Lung microvascular endothelial cell (primary cell): ENCODE results near the gene KCNAB2. TPM values are rescaled to one million over a fixed set of nuclear protein-coding genes. Genes with fewer than 3 reads are reported as not detected.

Source experiments
- DNase-seq, 2 donors: peaks; one replicate each; pipeline versions ENCODE4 v3.0.0 to v3.0.0-alpha.2; 2010; ENCODE audit warnings: low read depth in 2 of 2
- total RNA-seq: library from RNA; depleted of rRNA; stranded (reverse); fragments of >200 nt; gene quantifications from 2 replicates; pipeline ENCODE4 v1.2.1, GENCODE V29; 2014

Gene KCNAB2
- total RNA-seq, 1 donor from 2014 or later, result 0.99 TPM

DNA sequence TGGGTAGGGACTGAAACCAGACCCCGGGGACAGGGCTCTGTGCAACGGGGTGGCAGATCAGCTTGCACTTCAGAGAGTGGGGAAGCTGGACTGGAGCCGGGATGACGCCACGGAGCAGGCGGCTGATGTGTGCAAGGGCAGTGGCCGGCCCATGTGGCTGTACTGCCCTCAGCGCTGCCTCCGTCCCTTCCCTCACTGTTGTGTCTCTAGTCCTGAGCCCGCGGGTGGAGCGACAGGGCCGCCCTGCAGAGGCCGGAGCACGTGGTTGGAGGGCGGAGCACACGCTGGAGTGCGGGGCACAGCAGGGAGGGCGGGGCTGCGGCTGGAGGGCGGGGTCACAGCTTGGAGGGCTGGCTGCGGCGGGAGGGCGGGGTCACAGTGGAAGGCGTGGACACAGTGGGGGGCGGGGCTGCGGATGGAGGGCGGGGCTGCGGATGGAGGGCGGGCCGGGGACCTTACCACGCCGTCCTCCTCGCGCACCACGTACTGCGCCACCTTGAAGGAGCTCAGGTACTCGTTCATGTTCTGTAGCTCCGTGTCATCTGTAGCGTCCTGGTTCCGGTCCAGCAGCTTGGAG is 82.0 kb downstream of the KCNAB2 start:
- DNase-seq, result peak; percentile 79 to 80

DNA sequence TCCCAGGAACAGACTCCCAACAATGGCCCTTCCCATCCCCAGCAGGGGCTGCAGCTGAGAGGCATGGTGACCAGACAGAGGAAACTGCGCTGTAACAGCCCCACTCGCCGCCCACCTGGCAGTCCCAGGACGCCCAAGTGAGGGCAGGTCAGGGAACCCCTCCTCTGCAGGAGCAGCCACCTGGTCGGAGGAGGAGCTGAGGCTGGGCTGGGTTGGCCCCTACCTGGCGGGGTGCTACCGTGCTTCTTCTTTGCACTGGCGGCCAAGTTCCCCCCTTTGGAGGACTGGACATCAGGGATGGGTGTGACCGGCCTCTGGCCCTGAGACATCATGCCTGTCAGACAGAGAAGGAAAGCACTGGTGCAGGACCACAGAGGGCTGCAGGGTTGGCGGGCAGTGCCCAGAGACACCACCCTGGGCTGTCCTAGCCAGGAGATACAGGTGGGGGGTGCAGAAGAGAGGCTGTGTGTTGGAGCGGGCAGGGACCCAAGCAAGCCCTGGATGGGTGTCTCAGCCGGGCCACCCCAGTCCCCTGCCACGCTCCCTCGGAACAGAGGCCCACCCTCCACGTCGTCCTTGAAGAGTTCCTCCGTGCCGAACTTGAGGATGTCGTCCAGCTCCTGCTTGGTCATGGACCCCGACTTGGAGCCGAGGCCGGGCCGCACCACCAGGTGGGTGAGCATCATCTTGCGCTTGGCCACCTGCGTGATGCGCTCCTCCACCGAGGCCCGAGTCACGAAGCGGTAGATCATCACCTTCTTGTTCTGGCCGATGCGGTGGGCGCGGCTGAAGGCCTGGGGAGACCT is 82.8 kb downstream of the KCNAB2 start:
- no peak for DNase-seq

DNA sequence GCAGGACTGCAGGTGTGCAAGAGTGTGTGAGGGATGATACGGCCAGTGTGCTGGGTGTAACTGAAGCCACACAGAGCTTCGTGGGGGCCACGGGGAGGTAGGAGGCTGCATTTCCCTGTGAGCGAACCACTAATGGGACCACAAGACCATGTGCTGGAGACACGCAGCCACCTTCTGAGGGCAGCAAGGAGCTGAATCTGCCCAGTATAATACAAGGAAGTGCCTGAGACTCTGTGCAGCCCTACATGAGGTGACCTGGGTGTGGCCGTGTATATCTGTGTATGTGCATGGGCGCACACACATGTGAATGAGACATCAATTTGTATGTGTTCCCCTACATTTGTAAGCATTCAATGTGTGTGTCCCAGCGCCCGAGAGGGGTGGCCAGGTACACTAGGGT is 83.6 kb downstream of the KCNAB2 start:
- no peak for DNase-seq

DNA sequence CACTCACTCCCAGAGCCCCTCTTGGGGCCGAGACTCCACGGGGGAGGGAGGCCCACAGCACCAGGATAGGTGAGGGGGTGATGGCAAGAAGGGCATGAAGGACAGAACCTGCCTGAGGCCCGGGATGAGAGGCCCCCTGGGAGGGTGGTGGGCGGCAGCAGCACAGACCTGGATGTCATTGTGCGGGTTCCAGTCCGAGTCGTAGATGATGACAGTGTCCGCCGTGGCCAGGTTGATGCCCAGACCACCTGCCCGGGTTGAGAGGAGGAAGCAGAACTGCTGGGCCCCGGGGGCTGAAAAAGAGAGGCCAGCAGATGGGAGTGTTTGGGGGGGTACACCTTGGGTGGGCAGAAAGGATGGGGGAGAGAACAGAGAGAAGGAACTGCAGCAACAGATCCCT is 84.3 kb downstream of the KCNAB2 start:
- no peak for DNase-seq

DNA sequence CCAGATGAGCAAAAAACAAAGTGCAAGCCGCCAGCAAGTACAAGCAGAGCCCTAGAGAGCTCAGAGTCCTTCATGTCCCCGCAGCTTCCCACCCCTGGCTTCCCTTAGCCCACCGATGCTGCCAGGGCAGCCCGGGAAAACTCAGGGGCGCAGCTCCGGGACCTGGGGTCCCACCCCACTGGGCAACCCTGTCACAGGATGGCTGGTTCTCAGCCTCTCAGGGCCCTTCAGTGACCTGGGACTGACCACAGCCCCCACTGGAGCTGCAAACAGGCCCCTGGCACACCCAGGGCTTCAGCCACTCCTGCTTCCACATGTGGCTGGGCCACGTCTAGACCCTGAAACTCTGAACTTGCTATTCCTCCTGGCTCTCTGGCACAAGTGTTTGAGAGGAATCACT is 84.9 kb downstream of the KCNAB2 start:
- no peak for DNase-seq

DNA sequence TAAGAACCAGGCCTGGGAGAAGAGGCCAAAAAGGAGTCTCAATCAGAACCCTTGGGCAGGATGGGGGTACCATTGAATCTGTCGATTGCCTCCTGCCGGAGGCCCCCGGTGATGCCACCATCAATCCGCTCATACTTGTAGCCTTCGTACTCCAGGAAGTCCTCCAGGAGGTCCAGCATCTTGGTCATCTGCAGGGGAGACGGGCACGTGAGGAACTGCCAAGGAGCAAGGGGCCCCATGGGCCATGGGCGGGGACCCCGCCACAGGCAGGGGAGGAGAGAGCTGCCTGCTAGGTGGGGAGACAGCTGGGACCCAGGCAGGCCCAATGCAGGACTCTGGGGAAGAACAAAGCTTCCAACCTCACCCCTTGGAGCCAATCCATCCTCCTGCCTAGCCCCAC is 85.9 kb downstream of the KCNAB2 start:
- DNase-seq, result no peak

DNA sequence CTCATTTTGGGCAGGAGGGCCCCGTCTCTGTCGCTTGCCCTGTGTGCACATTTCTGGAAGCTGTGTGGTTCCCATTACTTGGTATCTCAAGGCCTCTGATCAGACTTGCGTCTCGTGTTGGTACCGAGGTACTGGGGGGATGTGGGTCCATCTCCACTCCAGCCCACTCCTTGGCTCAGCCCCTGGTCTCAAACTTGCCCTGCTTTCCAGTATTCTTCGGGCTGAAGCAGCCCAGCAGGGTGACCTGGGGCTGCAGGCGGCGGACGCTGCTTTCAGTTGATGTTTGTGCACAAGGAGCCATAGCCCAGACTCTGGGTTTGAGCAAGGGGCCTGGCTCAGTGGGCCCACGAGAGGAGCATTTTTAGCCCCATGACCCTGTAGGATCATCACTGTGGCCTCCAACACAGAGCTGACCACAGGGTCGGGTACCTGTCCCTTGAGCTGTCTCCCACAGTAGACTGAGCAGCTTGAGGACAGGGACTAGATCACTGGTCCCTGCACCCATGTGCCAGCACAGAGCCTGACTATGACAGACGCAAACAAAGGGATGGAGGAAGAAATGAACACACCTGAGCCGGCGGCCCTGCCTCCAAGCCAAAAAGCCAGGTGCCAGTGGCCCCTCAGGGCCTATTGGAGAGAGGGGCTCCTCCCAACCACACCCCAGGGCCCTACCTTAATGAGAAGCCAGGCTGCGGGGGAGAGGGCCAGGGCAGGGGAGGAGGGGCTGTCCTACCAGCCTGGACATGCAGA is 87.6 kb downstream of the KCNAB2 start:
- no peak for DNase-seq

DNA sequence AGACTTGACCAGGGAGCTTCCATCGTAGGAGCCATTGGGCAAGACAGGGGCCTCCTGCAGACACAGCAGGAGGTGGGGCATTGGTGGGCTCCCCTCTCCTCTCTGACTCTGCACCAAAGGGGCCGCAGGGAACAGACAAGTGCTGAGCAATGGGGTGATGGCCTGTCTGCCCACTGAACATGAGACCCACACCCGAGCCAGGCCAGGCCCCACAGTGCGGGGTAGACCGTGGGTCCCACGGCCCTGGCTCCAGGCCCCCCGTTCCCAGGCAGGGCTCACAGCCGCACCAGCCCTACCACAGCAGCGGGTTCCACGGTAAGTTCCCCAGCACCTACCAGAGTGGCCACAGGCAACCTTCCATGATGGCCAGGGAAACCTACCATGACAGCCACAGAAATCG is 88.5 kb downstream of the KCNAB2 start:
- DNase-seq, result no peak

DNA sequence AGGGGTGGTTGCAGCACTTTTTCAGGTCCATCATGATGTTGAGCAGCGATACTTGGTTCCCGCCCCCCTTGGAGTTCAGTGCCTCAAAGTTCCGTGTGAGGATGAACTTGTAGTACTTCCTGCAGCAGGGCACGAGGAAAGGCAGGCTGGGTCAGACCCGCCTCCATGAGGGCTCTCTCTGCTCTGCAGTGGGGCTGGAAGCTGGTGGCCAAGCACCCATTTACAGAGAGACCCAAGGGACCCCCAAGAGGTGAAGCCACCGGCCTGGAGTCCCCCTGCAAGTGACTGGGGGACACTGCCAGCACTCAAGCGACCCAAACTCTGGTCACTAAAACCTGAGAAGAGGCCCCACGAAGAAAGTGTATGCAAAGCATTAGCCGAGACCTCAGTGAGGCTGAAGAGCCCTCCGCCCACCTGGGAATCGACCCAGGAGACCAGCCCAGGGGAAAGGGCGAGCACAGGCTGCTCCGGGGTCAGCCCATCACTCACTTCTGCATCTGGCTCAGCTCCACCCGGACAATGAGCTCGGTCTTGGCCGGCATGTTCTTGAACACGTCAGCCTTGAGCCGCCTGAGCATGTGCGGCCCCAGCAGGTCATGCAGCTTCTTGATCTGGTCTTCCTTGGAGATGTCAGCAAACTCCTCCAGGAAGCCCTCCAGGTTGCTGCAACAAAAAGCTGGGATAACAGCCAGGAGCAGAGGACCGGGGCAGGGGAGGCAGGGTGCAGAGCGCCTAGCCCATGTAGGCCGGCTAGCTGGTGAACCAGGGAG is 89.2 kb downstream of the KCNAB2 start:
- no peak for DNase-seq

DNA sequence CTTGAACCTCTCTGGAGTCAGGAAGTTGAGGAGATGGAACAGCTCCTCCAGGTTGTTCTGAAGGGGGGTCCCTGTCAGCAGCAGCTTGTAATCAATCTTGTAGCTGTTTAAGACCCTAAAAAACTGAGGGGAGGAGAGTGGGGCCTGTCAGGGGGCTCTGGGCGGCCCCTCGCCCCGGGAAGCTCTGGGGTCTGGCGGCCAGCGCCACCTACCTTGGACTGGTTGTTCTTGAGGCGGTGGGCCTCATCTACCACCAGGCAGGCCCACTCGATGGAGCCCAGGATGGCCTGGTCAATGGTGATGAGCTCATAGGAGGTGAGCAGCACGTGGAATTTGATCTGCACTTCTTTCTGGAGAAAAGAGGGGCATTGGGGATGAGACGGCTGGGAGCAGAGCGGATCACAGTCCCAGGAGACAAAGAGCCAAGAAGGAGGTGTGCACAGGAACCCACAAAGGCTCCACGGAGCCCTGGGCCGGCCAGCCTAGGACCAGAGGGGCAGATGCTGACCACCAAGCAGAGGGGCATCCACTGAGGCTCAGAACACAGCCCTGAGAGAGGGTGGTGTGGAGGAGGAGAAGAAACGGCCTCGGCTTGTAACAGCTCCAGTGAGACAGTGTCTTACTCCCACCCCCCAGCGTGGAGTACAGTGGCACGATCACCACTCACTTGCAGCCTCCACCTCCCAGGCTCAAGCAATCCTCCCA is 91.0 kb downstream of the KCNAB2 start:
- DNase-seq, result no peak

DNA sequence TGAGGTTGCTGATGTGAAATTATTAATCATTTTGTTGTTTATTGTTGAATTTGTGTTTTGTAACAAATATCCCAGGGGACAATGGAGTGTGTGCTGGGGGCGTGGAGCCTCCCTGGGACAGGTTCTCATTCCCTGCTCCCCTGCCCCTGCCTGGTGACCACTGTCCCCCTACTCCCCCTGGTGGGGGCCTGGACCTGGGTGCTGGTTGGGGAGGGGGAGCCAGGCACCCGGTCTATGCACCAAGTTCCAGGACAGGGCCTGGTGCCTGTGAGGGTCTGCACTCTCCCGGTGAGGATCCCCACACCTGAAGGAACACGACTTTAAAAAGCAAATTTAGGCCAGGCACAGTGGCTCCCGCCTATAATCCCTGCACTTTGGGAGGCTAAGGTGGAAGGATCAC is 92.1 kb downstream of the KCNAB2 start:
- no peak for DNase-seq

DNA sequence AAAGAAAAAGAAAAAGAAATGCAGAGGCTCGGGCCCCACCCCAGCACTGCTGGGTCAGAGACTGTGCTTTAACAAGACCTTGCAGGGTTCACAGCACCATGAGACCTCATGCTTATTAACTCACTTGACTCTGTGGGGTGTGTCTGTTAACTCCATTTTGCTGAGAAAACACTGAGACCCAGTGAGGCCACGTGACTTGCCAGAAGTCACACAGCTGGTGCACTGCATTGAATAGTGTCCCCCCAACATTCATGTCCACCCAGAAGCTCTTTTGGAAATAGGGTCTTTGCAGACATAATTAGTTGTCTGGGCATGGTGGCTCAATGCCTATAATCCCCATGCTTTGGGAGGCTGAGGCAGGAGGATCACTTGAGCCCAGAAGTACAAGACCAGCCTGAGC is 94.7 kb downstream of the KCNAB2 start:
- no peak for DNase-seq

DNA sequence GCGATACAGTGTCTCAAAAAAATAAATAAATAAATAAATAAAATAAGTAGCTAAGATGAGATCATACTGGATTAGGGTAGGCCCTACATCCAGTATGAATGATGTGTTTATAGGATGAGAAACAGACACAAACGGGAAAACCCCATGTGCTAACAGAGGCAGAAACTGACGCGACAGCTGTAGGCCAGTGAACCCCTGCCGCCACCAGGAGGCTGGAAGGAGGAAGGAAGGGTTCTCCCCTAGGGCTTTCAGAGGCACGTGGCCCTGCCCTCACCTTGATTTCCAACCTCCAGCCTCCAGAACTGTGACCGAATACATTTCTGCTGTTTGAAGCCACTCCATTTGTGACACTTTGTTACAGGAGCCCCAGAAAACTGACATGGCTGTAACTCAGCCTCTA is 95.9 kb downstream of the KCNAB2 start:
- no peak for DNase-seq

DNA sequence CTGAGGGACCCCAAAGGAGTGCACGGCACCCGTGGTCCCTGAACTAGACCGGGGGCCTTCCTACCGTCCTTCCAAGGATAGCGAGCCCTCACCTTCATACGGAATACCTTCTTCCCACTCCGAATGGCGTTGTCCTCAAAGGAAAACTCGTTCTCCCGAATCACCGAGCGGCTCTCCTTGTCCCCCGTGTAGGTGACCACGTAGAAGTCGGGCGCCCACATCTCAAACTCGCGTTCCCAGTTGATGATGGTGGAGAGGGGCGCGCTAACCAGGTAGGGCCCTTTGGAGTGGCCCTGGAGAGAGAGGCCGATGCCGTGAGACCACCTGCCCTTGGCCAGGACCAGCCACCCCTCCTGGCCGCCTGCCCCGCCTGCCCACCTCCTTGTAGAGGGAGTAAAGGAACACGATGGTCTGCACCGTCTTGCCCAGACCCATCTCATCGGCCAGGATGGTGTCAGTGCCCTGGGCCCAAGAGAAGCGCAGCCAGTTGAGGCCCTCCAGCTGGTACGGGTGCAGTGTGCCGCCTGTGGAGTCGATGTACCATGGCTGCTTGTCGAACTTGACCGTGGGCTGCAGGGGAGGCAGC is 96.4 kb downstream of the KCNAB2 start:
- DNase-seq, result no peak

DNA sequence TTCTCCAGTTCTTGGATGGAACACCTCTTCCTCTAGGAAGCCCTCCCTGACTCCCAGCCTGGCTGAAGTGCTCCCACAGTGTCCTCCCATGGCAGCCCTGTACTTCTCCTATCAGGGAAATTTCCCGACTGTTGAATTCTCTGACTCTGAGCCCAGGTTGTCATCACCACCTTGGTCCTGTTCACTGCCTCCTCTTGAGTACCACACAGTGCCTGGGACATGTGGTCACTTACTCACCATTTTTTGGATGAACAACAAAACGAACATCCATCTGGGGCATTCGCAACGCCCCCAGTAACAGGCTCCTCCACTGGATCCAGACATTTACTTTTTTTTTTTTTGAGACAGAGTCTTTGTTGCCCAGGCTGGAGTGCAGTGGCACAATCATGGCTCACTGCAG is 97.0 kb downstream of the KCNAB2 start:
- no peak for DNase-seq

DNA sequence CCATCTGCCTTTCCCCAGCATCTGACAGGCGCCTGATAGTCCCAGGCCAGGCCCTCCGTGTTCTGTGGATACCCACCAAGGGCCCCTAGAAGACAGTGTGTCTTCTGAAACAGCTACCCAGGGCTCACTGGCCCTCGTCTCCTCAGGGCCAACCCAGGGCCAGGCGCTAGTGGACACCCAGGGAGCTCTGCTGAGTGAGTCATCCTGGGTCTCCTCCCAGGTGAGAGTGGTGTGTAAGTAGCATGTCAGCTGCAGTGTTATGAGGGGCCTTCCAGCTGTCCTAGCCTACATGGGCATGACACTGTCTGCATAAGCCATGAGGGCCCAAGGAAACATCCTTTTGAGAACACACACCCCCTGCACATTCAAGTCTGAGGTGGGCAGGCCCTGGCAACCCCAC is 97.7 kb downstream of the KCNAB2 start:
- DNase-seq, result no peak

DNA sequence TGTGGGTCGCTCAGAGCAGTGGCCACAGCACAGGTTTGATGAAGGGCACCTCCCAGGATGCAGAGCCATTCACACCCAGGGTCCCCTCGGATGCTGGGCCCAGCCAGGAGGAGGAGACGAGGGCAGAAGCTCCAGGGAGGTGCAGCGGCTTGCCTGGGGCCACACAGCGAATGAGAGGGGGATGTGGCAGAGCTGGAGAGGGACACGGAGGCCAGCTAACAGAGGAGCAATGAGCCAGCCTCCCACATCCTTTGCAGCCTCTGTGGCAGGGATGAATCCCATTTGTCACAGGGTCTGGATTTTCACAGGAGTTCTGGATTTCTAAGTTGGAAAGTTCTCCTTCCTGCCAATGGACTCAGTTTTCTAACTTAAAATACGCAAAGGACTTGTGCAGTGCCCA is 98.5 kb downstream of the KCNAB2 start:
- DNase-seq, result no peak

DNA sequence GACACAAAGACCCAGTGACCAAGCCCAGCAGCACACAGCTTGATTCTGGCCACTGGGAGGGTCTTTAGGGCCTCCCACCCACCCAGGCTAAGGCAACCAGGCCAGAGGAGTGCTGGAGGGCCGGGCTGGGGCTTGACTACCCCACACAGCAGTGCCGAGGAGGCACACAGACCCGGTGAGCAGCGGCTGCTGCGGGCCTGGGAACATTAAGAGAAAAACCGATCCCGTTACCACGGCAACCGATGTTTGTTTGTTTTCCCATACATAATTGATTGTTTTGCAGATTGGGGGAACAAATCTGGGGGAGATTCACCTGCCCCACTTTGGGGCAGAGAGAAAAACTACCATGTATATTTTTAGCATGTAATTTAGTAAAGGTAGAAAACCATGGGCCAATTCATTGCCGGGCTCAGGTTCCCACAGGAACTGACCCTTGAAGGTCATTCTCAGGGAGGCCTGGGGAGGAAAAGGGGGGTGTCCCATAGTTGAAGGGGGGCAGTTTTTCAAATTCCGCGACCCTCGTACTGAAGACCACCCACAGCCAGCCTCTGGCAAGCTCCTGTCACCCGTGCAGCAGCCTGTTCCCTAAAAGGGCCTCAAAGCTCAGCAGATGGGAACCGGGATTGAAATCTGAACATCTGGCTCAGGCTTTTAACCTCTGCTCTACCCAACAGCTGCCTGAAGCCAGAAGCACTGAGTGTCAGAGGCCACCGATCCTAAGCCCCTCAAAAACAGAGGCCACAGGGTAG is 99.1 kb downstream of the KCNAB2 start:
- no peak for DNase-seq

DNA sequence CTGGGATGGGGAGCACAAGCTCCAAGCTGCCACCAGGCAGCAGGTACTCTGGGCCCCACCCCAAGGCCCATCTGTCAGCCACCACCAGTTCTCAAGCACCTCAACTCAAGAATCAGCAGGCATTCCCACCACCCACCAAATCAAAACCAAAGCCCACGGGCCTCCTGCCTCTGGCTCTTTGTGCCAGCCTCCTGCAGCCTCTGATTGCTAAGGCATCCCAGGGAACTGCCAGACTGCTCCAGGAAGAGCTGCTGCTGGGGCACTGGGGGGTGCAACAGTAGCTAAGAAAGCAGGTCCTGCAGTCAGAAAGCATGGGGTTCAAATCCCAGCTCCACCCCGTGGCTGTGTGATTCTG is 99.7 kb downstream of the KCNAB2 start:
- no peak for DNase-seq

DNA sequence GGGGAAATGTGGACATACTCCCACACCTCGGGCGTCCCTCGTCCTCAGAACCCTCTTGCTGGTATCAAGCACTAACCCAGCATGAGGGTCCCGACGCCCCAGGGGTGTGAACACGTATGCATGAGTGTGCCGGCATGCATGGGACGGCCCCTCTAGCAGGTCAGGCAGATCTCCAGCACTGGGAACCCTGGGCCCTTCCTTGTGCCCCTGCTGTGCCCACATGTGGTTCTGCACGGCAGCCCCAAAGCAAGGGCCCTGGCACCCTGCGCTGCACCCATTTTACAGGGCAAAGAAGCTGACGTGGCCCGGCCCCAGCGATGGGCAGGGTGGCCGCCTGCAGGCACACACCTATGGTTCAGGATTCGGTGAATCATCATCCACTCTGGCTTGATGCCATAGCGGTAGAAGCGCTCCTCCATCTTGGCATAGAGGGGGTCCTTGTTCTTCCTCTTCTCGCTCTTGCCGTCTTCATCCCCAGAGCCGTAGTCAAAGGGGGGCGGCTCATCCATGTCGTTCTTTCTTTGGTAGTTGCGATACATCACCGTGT is 100.2 kb downstream of the KCNAB2 start:
- DNase-seq, result no peak
